RCC 7860 (cell line): Measurements from ENCODE around the gene UBE3A.

ENCODE experiments used
- DNase-seq: peaks from one replicate; pipeline ENCODE4 v3.0.0-alpha.2; 2015; ENCODE audit warnings: low spot score
- FAIRE-seq: peaks from 2 replicates; lab custom pipeline; 2012; peaks lifted over from hg19 to GRCh38; lab: Jason Lieb, UNC

The UBE3A gene

DNA sequence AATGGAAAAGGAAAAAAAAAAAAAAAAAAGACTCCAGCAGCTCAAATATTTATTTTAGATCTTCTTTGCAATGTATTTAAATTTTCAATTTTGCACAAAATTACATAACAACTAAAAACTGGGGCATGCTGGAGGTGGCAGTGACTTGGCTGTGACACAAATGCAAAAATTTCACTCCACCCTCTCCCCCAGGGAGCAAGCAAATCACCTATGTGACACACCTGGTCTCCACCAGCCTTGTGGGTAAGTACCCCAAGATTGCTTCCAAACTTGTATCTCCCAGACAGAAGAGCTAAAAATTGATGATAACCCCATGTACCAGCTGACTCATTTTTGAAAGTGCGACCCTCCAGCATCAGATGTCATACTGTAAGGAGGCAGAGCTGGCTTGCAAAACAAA is 32.0 kb downstream of the UBE3A start:
- FAIRE-seq (no peak), DNase-seq (no peak)

DNA sequence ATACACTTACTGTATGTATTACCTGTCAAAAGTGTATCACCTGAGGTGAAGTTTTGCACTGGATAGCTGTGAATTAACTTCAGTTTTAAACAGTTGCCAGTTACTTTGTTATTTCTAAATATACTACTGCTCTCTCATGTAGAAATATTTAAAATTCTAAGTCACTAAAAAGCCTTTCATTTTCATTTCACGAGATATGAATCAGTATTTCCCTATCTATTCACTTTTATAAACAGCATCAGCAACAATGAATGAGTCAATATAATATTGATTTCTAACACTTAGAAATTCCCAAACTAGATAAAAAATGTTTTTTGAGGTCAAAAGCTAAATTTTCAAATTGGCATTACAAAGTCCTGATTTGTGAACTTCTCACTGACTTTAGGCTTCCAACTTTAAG is 32.6 kb downstream of the UBE3A start:
- DNase-seq, result no peak
- no peak for FAIRE-seq

DNA sequence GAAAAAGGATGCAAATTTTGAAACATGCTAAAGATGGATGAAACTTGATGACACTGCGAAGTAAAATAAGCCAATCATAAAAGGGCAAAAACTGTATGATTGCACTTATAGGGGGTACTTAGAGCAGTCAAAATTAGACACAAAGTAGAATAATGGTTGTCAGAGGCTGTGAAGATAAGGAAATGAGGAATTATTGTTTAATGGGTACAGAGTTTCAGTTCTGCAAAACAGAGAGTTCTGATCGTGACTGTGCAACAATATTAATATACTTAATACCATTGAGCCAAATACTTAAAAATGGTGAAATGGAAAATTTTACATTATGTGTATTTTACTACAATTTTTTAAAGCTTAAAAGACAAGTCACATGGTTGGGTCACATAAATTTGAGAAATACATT is 35.1 kb downstream of the UBE3A start:
- DNase-seq (no peak), FAIRE-seq (no peak)

DNA sequence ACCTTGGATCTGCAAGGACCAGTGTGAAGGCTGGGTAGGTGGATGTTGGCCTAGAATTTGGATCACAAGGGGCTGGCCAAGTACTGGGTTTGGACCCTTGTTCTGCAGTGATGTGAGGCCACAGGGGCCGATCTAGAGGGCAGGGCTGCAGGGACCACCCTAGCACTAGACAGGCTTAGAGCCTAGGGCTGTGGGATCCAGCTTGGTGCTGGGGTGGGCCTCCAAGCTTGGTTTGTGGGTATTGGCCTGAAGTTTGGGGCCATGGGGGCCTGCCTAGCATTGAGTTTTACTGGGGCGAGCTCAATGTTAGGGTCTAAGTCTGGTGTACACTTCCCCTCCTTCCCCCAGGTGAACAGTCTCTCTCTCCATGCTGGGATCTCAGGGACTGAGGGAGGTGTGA is 36.5 kb downstream of the UBE3A start:
- FAIRE-seq (no peak), DNase-seq (no peak)

DNA sequence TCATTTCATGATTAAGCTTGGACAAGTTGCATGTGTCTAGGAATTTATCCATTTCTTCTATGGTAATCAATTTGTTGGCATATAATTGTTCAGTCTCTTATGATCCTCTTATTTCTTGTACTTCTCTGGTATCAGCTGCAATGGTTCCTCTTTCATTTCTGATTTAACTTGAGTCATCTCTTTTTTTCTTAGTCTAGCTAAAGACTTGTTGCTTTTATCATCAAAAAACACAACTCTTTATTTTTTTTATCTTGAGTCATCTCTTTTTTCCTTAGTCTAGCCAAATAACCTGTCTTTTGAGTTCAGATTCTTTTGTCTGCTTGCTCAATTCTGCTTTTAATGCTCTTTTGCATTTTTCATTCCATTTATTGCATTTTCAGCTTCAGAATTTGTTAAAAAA is 37.3 kb downstream of the UBE3A start:
- FAIRE-seq, result no peak
- no peak for DNase-seq

DNA sequence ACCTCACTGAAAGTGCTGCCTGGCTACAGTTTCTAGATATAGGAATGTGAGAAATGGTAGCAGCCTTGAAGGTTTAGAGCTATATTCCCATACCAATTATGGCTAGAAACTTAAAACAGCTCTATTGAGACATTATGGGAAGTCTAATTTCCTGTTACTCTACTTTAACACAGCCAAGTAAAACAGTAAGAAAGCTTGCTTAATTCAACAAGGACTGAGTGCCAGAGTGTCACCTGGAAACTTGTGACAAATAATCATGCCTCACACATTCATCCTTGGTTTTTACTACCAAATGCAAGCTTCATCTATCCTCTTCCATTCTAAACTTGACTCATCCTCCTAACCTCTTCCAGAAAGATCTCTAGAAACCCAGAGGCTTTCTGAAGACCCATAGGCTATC is 41.7 kb downstream of the UBE3A start:
- no peak for FAIRE-seq
- DNase-seq, result no peak

DNA sequence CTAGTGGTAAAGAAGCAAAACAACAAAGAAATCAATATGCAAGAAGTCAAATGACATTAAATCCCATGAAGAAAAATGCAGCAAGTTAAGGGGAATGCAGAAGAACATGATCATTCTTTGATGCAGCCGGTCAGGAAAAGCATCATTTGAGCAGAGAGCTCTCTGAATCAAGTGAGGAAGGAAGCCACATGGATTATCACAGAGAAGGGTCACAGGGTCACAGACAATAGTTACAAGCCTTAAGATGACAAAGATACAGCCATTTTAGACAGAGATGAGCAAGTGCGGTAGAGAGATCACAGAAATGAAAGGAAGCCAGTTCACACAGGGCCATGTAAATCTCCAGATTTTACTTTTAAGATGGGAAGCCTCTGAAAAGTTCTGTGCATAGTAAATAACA is 43.9 kb downstream of the UBE3A start:
- FAIRE-seq, result no peak
- DNase-seq, result no peak

DNA sequence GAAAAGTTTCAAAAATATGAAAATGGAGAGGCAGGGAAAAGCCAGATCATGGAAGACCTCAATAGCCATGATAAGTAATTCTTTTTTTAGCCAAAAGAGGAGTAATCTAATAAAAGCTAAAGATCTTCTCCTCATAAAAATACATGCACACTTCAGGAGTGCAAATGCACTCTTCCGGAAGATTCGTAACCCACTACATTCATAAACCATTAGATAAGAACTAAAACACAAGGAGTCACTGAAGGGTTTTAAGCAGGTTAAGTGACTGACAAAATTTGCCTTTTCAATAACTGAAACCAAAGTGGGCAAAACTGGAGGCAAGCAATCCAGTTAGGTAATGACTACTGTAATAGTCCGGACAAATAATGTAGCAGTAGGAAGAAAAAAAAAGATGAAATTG is 46.0 kb downstream of the UBE3A start:
- FAIRE-seq (no peak), DNase-seq (no peak)

DNA sequence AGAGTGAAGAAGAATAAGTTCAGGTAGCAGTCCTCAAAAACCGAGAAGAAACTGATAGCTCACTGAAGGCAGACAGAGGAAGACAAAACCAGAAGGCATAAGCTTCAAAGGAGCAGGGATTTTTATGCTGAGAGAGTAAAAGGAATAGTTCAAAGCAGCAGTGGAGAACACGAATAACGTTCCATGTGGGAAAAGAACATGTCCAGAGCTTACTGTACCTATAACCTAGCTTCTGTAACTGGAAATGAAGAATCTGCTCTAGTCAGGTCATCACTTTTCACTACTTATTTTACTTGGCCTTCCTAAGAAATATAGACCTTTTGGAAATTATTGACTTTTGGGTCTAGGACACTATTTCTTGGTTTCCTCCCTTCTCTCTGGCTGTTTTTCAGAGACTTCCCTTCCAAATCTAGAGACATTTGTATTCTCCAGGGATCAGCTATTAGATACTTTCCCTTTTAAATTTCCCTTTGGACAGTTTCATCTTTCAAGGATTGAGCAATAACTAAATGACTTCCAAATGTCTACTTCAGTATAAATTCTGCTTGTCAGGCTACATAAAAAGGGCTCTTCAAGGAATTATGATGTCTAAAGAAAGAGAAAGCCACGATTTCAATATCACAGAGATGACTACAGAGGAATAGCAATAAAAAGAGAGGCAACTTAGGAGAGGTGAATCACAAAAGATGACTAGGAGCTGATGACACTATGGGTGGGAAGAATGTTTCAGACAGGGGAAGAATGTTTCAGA is 46.7 kb downstream of the UBE3A start:
- FAIRE-seq (peak; percentile 83), DNase-seq (peak; percentile 59)

DNA sequence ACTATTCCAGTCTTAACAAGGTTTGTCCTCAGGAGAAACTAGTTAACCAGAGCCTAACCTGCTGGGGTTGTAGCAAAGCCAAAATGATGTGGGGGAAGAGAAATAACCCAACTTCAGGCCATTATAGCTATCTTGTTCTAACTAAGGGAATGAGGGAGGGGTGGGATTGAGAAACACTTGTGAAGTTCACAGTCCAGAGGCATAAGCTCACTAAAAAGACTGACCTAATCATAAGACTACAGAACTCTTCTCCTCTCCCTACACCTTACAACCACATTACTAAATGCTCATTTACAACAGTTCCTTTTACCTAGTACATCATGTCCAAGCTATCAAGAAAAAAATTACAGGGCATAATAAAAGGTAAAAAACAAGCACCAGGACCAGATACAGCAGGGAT is 52.8 kb downstream of the UBE3A start:
- no peak for FAIRE-seq
- no peak for DNase-seq

DNA sequence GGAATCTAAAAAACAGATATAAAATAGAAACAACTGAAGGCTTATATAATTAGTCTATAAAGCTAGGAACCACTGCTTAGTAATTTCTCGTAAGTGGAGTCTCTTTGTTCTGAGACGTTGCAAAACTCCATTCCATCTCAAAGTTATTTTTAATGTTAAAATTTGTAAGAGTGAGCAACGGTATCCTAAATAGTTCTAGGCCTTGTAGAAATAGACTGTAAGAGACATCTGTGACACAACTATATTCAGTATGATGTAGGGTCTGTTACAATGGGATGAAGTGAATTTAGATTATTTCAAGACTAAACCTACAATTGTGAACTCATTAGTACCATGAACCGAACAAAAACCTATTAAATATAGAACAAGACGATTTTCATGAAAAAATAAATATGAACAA is 57.2 kb downstream of the UBE3A start:
- no peak for FAIRE-seq
- no peak for DNase-seq

DNA sequence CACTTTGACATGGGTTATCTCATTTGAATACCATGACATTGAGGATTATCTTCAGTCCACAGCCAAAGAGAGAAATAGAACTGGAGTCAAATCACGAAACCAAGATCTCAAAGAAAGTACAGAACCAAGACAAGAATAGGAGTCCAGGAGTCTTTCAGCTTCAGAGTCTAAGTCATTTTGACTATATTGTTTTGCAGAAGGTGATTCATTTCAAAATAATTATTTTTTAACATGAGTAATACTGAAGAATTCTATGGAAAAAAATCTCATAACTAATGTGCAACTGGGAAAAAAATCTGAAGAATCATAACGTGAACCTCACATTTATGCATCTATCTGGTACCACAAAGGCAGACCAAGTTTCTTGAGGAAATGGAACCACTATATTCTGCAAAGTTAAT is 60.3 kb downstream of the UBE3A start:
- no peak for DNase-seq
- FAIRE-seq, result no peak

DNA sequence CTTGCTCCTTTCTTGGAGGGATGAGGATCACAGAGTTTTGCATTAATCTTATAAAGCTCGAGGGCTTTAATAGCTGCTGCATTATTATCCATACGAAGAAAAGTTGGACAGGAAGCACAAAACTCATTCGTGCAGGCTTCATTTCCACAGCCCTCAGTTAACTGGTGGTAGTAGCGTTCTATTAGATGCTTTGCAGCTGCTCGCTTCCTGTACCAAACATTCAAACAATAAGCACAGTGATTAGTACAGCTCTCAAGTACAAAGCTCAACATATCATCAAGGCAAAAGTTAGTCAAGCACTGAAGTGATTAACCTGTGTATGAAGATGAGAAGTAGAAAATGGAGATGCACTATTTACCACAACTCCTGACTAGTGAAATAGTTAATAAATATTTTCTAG is 63.3 kb downstream of the UBE3A start:
- FAIRE-seq, result no peak
- DNase-seq, result no peak

DNA sequence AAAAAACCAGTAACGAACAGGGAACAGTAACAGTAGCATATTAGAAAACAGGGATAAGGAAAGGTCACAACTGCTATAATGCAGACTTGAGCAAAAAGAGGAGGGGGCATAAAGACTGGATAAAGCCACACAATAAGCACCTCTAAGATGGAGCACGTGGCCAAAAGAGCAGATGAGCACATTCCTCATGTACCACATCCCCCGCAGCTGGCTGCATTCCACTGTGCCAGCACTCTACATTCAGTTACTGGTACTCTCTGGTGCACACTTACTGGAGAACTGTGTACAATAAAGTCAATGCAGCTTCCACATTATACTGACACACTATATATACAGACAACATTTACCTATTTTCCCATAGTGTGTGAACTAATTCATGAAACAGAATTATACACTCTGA is 64.7 kb downstream of the UBE3A start:
- FAIRE-seq (no peak), DNase-seq (no peak)

DNA sequence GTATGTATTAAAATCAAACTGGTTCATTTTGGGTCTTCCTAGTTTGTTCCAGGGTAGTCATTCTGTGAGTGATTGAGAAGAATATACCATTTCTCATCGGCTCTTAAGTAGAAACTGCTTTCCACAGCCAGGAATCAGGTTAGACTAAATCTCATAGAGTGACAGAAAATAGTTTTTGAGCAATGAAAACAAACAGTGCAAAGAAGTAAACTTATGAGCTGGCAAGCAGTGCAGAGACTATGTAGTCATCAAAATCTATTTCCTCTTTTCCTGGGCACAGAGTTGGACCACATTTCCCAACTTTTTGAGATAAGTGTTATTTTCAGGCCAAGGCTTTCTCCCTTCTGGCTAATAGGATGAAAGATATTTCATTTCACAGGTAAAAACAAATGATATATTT is 66.5 kb downstream of the UBE3A start:
- FAIRE-seq (no peak), DNase-seq (no peak)

DNA sequence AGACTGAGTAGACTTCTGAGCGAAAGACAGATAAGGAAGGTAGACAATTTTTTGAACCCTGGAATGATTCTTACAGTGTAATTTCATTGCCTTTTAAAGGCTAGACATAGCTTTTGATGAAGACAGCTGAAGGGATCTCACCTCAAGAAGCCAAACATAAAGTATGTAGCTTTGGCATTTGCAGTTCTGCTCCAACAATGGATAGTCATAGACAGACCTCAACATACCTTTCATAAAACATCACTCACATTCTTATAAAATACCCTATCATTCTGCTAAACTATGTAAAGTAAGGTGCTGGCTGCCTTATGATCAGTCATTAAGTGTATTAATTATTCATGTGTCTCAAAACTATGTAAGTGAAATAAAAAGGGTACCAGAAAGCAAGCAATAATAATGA is 70.0 kb downstream of the UBE3A start:
- DNase-seq (no peak), FAIRE-seq (no peak)

DNA sequence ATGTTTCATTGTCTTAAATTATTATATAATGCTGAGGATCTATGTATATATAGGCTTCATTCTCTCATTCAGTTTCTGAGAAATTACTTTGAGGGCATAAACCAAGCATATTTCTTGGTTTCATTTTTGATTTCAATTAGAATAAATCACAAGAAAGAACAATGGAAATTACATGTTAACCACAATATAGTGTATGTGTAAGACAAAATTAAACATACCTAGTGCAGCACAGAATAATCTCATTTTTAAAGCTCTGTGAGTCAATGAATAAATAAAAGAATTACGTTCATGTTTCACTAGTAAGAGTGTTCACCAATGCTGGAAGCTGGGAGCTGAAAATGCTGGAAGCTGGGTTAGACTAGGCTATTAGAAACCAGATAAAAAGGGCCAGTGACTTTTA is 72.8 kb downstream of the UBE3A start:
- FAIRE-seq, result no peak
- DNase-seq, result no peak

DNA sequence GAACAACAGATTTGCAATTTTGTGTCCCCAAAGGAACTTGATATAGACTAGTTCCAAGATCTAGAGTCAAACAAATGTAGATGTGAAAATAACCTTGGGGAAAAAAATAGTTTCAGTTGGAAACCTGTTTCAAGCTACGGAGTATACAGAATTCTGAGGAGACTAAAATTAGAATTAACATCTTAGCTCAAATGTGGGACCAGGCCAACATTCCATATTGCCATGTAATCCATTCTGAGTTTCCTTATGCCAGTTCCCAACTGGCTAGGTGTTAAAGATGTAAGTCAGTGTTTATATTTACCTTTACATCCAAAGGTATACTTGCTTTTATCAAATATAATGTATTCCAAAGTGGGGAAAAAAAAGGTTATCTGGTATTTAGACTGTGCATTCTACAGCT is 76.3 kb downstream of the UBE3A start:
- no peak for DNase-seq
- FAIRE-seq, result no peak

DNA sequence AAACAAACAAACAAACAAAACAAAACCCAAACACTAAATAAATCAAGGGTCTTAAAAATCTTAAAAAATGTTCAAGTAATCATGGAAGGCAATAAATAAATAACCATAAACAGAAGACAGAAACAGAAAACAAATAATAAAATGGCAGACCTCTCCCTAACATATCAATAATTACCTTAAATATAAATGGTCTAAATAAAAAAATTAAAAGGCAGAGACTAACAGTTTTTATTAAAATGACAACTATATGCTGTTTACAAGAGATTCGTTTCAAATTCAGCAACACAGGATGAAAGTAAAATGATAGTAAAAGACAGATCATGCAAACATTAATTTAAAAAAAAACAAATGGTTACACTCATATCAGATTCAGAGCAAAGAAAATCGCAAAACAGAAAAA is 91.1 kb downstream of the UBE3A start:
- DNase-seq (no peak), FAIRE-seq (no peak)

DNA sequence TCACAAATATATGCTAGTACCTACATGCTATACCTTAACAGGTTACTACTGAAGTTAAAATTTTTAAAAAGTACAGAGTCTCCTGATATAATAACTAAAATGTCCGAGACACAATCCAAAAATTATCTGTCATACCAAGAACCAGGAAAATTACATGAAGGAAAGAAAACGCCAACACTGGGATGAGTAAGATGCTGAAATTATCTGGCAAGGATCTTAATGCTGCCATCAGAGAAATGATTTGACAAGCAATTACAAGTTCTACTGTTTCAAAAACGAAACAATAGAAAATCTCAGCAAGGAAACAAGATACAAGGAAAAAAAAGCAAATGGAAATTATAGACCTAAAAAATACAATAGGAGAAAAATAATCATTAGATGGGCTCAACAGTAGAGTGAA is 92.5 kb downstream of the UBE3A start:
- FAIRE-seq (no peak), DNase-seq (no peak)

DNA sequence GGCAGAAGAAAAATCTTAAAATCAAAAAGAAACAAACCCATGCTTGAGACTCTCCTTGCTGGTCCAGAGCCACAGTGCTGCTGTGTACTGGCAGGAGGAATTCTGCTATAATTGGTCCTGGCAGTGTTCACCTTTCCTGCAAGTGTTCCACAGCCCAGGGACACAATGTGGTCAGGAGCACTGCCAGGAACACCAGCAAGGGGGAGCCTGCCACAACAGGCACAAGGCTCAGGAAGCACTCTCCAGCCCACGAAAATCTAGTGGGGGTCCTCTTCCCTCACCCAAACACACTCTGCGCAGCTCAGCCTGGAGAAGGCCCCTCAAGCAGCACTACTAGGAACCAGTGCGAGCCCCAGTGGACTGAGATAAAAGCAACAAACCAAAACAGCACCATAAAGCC is 92.9 kb downstream of the UBE3A start:
- FAIRE-seq, result no peak
- no peak for DNase-seq

DNA sequence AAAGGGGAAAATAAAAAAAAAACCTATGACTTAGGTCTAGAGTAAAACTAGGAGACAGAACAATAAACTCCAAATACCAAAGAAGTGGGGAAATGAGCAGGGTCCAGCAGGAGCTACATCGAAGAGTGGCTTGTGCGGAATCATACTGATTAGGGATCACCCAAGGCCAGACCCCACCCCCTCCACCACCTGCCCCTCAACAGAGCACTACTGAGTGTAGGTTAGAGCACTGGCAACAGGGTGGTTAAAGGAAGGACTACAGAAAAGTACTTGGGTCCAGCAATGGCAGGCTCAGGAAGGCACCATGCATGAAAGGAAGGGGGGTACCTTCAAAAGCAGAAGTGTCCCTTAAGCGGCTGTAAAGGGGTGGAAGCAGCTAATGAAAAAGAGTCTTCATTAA is 96.2 kb downstream of the UBE3A start:
- DNase-seq (no peak), FAIRE-seq (no peak)

DNA sequence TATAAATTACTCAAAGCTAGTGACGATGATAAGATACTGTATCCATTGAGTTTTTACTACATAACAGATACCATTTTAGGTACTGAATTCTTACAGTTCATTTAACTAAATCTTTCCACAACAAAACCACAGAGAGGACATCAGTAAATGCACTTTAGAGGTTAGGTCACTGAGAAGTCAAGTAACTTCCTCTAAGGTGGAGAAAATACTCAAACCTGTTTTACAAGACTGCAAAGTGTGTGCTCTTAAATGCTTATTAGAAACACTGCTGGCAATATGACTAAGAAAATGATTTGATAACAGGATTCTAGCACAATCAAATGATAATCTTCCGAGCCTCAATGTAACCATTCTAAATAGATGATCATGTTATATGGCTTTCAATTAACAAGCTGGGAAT is 99.4 kb downstream of the UBE3A start:
- no peak for DNase-seq
- FAIRE-seq, result no peak
